ENCODE data around the gene ZDHHC24. TPM values are rescaled to one million over a fixed set of nuclear protein-coding genes. Genes with fewer than 3 reads are reported as not detected.

The ZDHHC24 gene
- polyA plus RNA-seq, 1 donor from 2014 or later: 15.9 TPM

DNA sequence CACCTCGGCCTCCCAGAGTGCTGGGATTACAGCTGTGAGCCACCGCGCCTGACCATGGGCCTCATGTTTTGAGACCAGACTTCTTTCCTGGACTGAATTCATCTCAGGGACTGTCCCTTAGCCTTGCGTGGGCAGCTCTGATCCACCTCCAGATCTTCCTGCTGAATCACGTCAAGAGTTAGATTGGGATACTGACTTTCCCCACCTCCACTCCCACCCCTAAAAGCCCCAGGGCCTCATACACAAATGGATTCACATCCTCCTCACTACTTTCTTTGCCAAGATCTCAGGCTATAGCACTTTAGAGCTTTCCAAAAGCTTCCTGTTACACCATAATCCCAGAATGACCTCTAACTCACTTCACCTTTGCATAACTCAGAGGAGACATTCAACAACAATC lies 35.0 kb upstream of the ZDHHC24 start:
- no peaks in the 10 kb centered on the region for H3K36me3 ChIP-seq (ENCODE audit: insufficient read depth, low read length)
- TF ChIP-seq, protein P1, sequence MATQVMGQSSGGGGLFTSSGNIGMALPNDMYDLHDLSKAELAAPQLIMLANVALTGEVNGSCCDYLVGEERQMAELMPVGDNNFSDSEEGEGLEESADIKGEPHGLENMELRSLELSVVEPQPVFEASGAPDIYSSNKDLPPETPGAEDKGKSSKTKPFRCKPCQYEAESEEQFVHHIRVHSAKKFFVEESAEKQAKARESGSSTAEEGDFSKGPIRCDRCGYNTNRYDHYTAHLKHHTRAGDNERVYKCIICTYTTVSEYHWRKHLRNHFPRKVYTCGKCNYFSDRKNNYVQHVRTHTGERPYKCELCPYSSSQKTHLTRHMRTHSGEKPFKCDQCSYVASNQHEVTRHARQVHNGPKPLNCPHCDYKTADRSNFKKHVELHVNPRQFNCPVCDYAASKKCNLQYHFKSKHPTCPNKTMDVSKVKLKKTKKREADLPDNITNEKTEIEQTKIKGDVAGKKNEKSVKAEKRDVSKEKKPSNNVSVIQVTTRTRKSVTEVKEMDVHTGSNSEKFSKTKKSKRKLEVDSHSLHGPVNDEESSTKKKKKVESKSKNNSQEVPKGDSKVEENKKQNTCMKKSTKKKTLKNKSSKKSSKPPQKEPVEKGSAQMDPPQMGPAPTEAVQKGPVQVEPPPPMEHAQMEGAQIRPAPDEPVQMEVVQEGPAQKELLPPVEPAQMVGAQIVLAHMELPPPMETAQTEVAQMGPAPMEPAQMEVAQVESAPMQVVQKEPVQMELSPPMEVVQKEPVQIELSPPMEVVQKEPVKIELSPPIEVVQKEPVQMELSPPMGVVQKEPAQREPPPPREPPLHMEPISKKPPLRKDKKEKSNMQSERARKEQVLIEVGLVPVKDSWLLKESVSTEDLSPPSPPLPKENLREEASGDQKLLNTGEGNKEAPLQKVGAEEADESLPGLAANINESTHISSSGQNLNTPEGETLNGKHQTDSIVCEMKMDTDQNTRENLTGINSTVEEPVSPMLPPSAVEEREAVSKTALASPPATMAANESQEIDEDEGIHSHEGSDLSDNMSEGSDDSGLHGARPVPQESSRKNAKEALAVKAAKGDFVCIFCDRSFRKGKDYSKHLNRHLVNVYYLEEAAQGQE (IDR thresholded peaks at IDR 0.05; ENCODE audit: borderline replicate concordance): no peak
- no peak for TF ChIP-seq TAF1 (IDR thresholded peaks at IDR 0.05; ENCODE audit: low read depth)
- no peak for TF ChIP-seq RAD21 (conservative IDR thresholded peaks at IDR 0.05)
- no peak for TF ChIP-seq SMC3 (conservative IDR thresholded peaks at IDR 0.05; ENCODE audit: poor library complexity)
- TF ChIP-seq MXI1 (conservative IDR thresholded peaks at IDR 0.05; ENCODE audit: poor library complexity, severe bottlenecking): no peak
- TF ChIP-seq EP300 (conservative IDR thresholded peaks at IDR 0.05; ENCODE audit: poor library complexity, severe bottlenecking): no peak
- TF ChIP-seq, protein P2, sequence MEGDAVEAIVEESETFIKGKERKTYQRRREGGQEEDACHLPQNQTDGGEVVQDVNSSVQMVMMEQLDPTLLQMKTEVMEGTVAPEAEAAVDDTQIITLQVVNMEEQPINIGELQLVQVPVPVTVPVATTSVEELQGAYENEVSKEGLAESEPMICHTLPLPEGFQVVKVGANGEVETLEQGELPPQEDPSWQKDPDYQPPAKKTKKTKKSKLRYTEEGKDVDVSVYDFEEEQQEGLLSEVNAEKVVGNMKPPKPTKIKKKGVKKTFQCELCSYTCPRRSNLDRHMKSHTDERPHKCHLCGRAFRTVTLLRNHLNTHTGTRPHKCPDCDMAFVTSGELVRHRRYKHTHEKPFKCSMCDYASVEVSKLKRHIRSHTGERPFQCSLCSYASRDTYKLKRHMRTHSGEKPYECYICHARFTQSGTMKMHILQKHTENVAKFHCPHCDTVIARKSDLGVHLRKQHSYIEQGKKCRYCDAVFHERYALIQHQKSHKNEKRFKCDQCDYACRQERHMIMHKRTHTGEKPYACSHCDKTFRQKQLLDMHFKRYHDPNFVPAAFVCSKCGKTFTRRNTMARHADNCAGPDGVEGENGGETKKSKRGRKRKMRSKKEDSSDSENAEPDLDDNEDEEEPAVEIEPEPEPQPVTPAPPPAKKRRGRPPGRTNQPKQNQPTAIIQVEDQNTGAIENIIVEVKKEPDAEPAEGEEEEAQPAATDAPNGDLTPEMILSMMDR (IDR thresholded peaks at IDR 0.05; ENCODE audit: poor library complexity, severe bottlenecking): no peak
- no peak for TF ChIP-seq POLR2AphosphoS5 (IDR thresholded peaks at IDR 0.05)
- TF ChIP-seq EZH2 (IDR thresholded peaks at IDR 0.05; ENCODE audit: borderline replicate concordance, insufficient read depth, low read length, poor library complexity, severe bottlenecking): no peak

DNA sequence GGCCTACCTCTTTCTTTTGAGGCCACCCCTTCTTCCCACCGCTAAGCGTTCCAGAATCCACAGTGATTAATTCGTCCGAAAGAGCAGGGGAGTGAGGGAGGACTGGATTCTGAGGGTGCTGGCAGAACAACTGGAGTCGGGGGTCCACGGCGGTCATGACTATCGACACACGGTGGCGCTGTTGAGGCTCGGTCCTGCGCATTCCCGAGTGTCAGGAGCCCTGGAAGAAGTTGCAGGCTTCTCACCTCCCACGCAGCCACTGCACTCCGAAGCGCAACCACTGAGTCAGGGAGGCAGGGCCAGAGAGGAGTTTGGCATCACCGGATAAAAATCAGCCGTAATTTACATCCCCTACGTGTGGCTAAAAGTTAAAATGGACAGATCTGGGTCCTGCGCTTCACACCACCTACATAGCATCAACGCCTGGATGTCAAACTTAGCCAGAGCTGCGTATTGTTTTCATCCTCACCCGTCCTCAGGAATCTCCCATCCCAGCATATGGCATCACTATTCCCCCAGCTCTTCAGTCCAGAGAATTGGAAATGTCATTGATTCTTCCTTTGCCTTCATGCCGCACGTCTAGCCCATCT lies 33.3 kb upstream of the ZDHHC24 start:
- H3K9ac ChIP-seq (ENCODE audit: low read length): no peak overlapping the region

More for the DNA sequence above, 35.0 kb upstream of the ZDHHC24 start:
- H4K20me1 ChIP-seq (ENCODE audit: insufficient read depth): no peaks in the 10 kb centered on the region
- no peak overlapping the region for H3K4me3 ChIP-seq (ENCODE audit: low read length)
- H2AFZ ChIP-seq (ENCODE audit: low read depth, low read length): no peak overlapping the region
- H3K9ac ChIP-seq (ENCODE audit: low read length): no peak overlapping the region
- no peak overlapping the region for H3K4me2 ChIP-seq (ENCODE audit: low read length)
- no peaks in the 10 kb centered on the region for H3K79me2 ChIP-seq (replicated peaks; ENCODE audit: insufficient read depth, low read length)
- H3F3A ChIP-seq (ENCODE audit: insufficient read depth, low read length, poor library complexity, severe bottlenecking): no peaks in the 10 kb centered on the region
- H3K27me3 ChIP-seq (ENCODE audit: insufficient read depth, low read depth, low read length): no peaks in the 10 kb centered on the region
- H3K27ac ChIP-seq (ENCODE audit: low read length): no peak overlapping the region
- H3K9me3 ChIP-seq (ENCODE audit: low read length): no peaks in the 10 kb centered on the region
- no peaks in the 10 kb centered on the region for H3K9me2 ChIP-seq (ENCODE audit: insufficient read depth, low read length)

More for the DNA sequence above, 33.3 kb upstream of the ZDHHC24 start:
- no peak overlapping the region for H3K4me2 ChIP-seq (ENCODE audit: low read length)
- no peak overlapping the region for H3K27ac ChIP-seq (ENCODE audit: low read length)
- H3K9me2 ChIP-seq (ENCODE audit: insufficient read depth, low read length): no peaks in the 10 kb centered on the region
- no peak overlapping the region for H2AFZ ChIP-seq (ENCODE audit: low read depth, low read length)
- H3K4me3 ChIP-seq (ENCODE audit: low read length): no peak overlapping the region
- no peaks in the 10 kb centered on the region for H3K27me3 ChIP-seq (ENCODE audit: insufficient read depth, low read depth, low read length)
- no peaks in the 10 kb centered on the region for H3K9me3 ChIP-seq (ENCODE audit: low read length)
- H3K79me2 ChIP-seq (replicated peaks; ENCODE audit: insufficient read depth, low read length): no peaks in the 10 kb centered on the region
- H4K20me1 ChIP-seq (ENCODE audit: insufficient read depth): no peaks in the 10 kb centered on the region
- H3F3A ChIP-seq (ENCODE audit: insufficient read depth, low read length, poor library complexity, severe bottlenecking): no peaks in the 10 kb centered on the region
- no peaks in the 10 kb centered on the region for H3K36me3 ChIP-seq (ENCODE audit: insufficient read depth, low read length)
- no peak for TF ChIP-seq MXI1 (conservative IDR thresholded peaks at IDR 0.05; ENCODE audit: poor library complexity, severe bottlenecking)
- no peak for TF ChIP-seq EP300 (conservative IDR thresholded peaks at IDR 0.05; ENCODE audit: poor library complexity, severe bottlenecking)
- TF ChIP-seq, protein P2 (IDR thresholded peaks at IDR 0.05; ENCODE audit: poor library complexity, severe bottlenecking): peak; percentile 66
- no peak for TF ChIP-seq EZH2 (IDR thresholded peaks at IDR 0.05; ENCODE audit: borderline replicate concordance, insufficient read depth, low read length, poor library complexity, severe bottlenecking)
- no peak for TF ChIP-seq TAF1 (IDR thresholded peaks at IDR 0.05; ENCODE audit: low read depth)
- peak; percentile 65 for TF ChIP-seq SMC3 (conservative IDR thresholded peaks at IDR 0.05; ENCODE audit: poor library complexity)
- TF ChIP-seq, protein P1 (IDR thresholded peaks at IDR 0.05; ENCODE audit: borderline replicate concordance): no peak
- TF ChIP-seq RAD21 (conservative IDR thresholded peaks at IDR 0.05): peak; percentile 56
- no peak for TF ChIP-seq POLR2AphosphoS5 (IDR thresholded peaks at IDR 0.05)
